ENCODE measurements around the gene FRMD4A.

- TF ChIP-seq CTCF (conservative IDR thresholded peaks at IDR 0.05), result no peak
- no peak for TF ChIP-seq EZH2 (IDR thresholded peaks at IDR 0.05; ENCODE audit: low read depth)
Measured at GRCh38 chr10:13656337-13657100, 674.2 kb downstream of the FRMD4A start.
